OCI-LY1 (cell line): ENCODE results near the gene RMC1.

Source experiments
- CTCF ChIP-seq: fragments of 200-600 bp; sonication (generic), shearing (Covaris generic); IDR thresholded peaks from 2 replicates; pipeline ENCODE4 v1.5.1; 2017; ENCODE audit warnings: mild to moderate bottlenecking, antibody characterized with exemption, low read length, moderate library complexity, mixed read lengths
- EZH2 ChIP-seq: fragments of 200-600 bp; sonication (generic), shearing (Covaris generic); IDR thresholded peaks from 2 replicates; pipeline ENCODE4 v1.8.0; 2017; ENCODE audit warnings: borderline replicate concordance, mixed run types, mild to moderate bottlenecking, antibody characterized with exemption, low read length, moderate library complexity, mixed read lengths

DNA sequence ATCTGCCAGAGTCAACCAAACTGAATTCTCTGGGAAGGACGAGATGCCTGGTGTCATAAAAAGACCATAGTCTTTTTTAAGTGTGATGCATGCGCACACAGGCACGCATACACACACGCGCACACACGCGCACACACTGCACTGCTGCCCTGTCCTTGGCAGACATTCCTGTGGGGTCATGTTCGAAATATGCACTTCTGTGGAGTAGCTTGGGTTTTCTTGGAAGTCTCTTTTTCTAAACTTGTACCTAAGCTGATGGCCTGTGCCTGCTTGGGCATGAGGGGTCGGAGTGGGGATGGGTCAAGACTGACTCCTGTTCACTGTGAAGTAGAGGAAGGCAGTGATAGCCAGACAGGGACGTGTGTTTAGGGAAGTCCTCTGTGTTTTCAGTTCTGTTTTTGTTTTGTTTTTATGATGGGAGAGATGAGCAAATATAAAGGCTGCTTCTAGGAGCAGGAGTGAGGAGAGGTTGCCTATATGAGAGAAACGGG, 4.0 kb upstream of the RMC1 start:
- no peak for TF ChIP-seq CTCF
- TF ChIP-seq EZH2, result no peak
